ENCODE data around the gene MYL6B.
"Not testable (repeated sequence)": the region's sequence is repeated elsewhere in the genome, so short reads cannot be mapped to it uniquely, and the experiment has no call there.

MYL6B gene

DNA sequence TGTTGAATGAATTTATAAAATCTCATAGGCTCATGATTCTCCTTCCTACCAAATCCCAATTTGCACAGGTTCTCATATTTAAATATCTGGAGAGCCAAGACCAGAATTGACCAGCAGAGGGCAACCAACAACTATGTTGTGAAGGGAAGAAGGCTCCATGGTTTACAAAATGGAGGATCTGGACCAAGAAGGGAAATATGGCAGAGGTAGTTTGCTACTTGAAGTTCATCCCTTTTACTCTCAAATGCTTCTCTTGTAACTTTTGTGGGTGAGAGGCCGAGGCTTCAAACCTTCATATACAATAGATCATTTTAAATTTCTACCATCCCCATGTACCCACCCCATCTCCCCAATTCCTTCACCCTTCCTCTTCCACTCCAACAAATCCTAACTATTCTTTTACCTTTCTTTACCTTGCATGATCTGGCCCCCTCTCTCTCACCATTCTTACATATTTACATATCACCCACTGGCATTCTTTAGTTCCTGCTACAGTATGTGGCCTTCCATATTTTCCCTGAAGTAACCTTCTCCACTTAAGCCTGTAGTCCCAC lies 40.7 kb downstream of the MYL6B start:
- peak overlapping the region; percentile 7; the same call in 1 of the 2 replicates for H3K27ac ChIP-seq
- TF ChIP-seq, protein P1, sequence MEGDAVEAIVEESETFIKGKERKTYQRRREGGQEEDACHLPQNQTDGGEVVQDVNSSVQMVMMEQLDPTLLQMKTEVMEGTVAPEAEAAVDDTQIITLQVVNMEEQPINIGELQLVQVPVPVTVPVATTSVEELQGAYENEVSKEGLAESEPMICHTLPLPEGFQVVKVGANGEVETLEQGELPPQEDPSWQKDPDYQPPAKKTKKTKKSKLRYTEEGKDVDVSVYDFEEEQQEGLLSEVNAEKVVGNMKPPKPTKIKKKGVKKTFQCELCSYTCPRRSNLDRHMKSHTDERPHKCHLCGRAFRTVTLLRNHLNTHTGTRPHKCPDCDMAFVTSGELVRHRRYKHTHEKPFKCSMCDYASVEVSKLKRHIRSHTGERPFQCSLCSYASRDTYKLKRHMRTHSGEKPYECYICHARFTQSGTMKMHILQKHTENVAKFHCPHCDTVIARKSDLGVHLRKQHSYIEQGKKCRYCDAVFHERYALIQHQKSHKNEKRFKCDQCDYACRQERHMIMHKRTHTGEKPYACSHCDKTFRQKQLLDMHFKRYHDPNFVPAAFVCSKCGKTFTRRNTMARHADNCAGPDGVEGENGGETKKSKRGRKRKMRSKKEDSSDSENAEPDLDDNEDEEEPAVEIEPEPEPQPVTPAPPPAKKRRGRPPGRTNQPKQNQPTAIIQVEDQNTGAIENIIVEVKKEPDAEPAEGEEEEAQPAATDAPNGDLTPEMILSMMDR (IDR thresholded peaks at IDR 0.05): peak; percentile 95
- TF ChIP-seq ZFX (IDR thresholded peaks at IDR 0.05; ENCODE audit: borderline replicate concordance): no peak

DNA sequence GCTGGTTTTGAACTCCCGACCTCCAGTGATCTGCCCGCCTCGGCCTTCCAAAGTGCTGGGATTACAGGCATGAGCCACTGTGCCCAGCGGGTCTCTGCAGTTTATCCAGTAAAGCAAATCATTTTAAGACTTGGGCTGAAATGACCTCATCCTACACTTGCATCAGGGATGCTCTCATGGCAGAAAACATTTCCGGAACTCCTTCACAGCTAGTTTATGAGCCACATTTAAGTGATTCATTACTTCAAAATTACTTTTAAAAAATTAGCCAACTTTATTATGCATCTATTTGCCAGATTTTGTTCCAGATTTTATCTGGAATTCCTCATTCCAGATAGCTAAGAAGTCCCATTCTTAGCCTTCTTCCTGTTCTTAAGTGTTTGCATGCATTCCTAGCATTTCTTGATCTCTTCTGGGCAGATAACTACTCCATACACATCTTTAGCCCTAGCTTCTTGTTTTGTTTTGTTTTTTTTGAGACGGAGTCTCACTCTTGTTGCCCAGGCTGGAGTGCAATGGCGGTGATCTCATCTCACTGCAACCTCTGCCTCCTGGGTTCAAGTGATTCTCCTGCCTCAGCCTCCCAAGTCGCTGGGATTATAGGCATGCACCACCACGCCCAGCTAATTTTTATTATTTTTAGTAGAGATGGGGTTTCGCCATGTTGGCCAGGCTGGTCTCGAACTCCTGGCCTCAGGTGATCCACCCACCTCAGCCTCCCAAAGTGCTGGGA lies 44.6 kb downstream of the MYL6B start:
- H3K27ac ChIP-seq: not testable (repeated sequence)

DNA sequence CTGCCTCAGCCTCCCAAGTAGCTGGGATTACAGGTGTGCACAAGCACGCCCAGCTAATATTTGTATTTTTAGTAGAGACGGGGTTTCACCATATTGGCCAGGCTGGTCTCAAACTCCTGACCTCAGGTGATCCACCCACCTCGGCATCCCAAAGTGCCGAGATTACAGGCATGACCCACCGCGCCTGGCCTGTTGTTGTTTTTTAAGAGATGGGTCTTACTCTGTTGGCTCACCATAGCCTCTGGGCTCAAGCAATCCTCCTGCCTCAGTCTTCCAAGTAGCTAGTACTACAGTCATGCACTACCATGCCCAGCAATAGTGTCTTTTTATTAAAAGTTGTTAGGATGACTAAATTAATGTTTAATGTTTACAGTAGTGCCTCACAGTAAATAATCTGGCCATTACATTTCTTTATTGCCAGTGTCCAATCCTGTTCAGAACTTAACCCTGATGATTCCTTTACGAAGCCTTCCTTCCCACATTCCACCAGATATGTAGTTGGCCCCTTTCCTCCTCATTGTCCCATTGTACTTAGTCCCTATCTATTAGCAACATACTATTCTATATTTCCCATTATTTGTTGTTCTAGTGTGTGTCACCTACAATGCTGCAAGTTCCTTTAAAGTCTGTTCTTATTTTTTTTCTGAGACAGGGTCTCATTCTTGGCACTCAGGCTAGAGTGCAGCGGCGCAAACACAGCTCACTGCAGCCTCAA lies 45.7 kb downstream of the MYL6B start:
- TF ChIP-seq, protein P1 (IDR thresholded peaks at IDR 0.05): no peak
- no peak overlapping the region for H3K27ac ChIP-seq

DNA sequence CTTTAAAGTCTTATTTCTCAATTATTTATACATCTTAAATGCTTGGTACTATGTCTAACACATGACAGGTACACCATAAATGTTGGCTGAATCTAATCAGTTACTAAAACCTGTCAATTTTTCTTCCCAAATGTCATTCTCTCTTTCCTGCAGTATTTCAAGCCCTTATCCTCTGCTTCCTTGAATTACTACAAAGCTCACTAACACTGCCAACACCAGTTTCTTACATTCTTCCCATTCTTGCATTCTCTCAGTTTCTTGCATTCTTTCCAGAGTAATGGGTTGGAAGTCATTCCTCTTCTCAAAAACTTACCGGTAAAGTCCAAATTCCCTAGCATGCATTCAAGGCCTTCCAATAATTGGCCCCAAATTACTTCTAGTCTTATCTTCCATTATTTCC lies 46.4 kb downstream of the MYL6B start:
- no peak for TF ChIP-seq ZFX (IDR thresholded peaks at IDR 0.05; ENCODE audit: borderline replicate concordance)
- H3K27ac ChIP-seq: no peak overlapping the region

DNA sequence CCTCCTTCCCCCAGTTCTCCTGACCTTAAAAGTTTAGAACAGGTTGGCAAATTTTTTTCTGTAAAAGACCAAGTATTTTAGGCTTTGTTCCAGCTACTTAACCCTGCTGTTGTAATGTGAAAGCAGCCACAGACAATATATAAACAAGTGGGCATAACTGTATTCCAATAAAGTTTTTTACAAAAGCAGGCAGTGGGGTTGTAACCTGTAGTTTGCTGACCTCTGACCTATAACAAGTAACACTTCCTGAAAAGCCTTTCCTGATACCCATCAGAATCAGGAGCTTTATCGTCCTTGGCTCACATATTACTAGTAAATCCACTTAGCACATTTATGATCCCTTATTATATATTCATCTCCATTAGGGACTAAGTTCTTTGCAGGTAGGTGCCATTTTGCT lies 50.0 kb downstream of the MYL6B start:
- no peak for TF ChIP-seq ZFX (IDR thresholded peaks at IDR 0.05; ENCODE audit: borderline replicate concordance)
- TF ChIP-seq, protein P1 (IDR thresholded peaks at IDR 0.05): no peak

DNA sequence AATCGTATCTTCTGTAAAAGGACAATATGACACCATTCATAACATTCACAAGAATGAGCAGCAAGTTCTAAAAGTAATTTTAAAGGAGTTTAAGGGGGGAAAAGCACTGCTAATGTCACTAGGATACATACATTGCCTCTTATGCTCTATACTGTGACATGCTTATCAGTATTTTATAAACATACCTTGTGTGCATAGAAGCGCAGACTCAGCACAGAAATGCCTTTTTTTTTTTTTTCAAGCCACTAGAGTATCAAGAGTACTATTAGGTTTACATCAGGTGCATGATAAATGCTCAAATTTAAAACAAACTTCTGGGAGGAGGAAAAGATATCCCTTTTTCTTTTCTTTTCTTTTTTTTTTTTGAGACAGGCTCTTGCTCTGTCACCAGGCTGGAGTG lies 50.5 kb downstream of the MYL6B start:
- TF ChIP-seq, protein P1 (IDR thresholded peaks at IDR 0.05): no peak
- TF ChIP-seq ZFX (IDR thresholded peaks at IDR 0.05; ENCODE audit: borderline replicate concordance): no peak
- H3K27ac ChIP-seq: peak overlapping the region; percentile 8; the same call in 1 of the 2 replicates

More for the DNA sequence above, 50.0 kb downstream of the MYL6B start:
- H3K27ac ChIP-seq: peak overlapping the region; percentile 8; the same call in 1 of the 2 replicates

DNA sequence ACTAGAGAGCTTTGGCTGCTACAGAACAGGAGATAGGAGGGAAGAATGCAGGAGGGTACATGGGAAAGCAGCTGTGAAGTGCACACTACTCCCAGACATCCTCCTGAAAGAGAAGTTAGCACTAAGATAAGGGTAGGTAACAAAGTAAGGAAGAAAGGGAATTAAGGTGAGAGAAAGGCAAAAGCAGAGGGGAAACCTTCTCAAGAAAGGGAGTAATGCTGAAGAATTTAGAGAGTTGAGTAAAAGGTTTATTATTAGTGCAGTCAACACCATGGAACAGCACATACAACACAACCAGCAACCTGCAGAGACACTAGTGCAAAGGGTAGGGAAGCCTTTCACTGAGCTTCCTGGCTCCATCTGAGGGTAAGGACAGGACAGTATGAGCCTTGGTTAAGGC lies 51.9 kb downstream of the MYL6B start:
- TF ChIP-seq, protein P1 (IDR thresholded peaks at IDR 0.05): no peak
- H3K27ac ChIP-seq: peak overlapping the region; percentile 4; the same call in 1 of the 2 replicates

DNA sequence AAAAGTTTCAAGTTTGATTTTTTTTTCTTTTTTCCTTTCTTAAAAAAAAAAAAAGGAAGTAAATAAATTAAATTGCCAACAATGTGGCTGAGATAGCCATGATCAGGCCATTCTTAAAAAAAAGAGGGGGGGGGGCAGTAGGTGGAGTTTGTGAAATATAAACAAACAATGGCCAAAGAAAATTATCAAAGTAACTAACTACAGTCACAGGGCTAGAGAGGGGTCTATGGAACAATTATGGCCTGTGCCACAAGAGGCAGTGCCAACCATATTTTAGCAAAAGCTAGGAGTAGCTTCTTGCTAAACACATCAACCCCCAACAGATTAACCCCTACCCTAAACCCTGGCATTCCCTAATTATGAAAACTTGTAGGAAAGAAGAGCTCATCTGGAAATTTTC lies 53.1 kb downstream of the MYL6B start:
- TF ChIP-seq, protein P1 (IDR thresholded peaks at IDR 0.05): no peak
- TF ChIP-seq ZFX (IDR thresholded peaks at IDR 0.05; ENCODE audit: borderline replicate concordance): no peak
- H3K27ac ChIP-seq: no peak overlapping the region

Measured in 22Rv1 (cell line).